HG02623 (cell line): Measurements from ENCODE around the gene REPIN1.

ENCODE experiments used
- ATAC-seq: cut with Tn5 transposase; IDR thresholded peaks from one replicate; pipeline ENCODE4 v1.9.1; 2021; ENCODE audit warnings: moderate library complexity; ENCODE audit not compliant: unreplicated experiment

Gene REPIN1

DNA sequence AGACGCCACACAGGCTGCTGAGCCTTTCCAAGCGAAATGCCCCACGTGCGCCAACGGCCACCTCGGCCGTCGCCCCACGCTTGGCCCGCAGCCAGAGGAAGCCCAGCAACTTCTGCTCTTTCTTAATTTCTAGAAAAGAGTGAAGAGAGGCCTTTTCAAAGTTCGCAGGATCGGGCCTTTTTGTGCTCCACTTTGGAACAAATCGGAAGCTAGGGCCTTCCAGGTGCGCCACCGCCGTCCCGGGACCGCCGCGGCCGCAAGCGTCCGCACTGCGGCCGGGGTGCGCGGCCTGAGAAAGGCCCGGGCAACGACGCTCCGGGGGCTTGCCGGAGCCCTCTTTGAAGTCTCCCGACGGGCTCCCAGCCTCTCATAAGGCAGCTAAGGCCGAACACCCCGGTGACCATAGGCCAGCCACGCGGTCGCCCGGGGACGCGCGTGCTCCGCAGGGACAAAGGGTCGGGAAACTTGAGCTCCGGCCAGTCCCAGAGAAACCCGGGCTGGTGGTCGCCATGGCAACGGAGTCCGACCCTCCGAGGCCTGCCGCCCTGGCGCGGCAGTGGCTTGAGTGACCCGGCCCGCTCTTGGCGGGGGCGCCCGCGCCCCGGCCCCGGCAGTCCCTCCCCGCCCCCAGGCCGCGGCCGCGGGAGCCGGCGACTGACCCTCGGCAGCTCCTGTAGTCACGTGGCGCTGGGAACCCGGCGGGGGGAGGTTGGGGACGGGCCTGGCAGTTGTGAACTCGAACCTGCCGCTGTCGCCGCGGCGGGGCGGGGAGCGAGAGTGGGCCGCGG, at the start of gene REPIN1:
Gene REPIN1 (plus strand): TSS at position 727 of the 788 bp plus-strand sequence. CDS start 890 bp downstream, outside the sequence.
- ATAC-seq, result peak; percentile 61

DNA sequence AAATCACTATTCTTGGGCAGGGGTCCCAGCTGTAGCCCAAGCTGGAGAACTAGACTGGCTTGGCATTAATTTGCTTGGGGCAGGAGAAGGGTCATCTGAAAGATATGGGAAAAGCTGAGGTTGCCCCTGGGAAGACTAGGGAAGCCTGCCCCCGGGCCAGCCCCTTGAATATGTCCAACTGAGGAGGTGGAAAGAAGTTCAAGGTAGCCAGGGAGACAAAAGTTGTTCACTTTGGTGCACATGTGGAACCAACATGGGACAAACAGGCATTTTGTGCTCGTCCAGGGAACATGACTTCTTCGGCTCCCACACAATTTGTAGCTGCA, 46.9 kb upstream of the REPIN1 start:
- no peak for ATAC-seq

DNA sequence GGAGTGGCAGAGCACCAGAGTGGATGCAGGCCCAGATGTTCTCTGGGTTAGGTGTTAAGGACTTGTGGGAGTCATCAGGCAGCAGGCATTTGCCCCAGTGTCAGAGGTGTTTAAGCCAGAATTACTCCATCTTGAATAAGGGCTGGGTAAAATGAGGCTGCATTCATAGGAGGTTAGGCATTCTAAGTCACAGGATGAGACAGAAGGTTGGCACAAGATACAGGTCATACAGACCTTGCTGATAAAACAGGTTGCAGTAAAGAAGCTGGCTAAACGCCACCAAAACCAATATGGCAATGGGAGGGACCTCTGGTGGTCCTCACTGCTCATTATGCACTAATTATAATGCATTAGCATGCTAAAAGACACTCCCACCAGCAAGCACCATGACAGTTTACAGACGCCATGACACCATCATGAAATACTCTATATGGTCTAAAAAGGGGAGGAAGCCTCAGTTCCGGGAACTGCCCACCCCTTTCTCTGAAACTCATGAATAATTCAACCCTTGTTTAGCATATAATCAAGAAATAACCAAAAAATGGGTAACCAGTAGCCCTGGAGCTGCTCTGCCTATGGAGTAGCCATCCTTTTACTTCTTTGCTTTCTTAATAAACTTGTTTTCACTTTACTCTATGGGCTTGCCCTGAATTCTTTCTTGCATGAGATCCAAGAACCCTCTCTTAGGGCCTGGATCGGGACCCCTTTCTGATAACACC, 46.3 kb upstream of the REPIN1 start:
- no peak for ATAC-seq

DNA sequence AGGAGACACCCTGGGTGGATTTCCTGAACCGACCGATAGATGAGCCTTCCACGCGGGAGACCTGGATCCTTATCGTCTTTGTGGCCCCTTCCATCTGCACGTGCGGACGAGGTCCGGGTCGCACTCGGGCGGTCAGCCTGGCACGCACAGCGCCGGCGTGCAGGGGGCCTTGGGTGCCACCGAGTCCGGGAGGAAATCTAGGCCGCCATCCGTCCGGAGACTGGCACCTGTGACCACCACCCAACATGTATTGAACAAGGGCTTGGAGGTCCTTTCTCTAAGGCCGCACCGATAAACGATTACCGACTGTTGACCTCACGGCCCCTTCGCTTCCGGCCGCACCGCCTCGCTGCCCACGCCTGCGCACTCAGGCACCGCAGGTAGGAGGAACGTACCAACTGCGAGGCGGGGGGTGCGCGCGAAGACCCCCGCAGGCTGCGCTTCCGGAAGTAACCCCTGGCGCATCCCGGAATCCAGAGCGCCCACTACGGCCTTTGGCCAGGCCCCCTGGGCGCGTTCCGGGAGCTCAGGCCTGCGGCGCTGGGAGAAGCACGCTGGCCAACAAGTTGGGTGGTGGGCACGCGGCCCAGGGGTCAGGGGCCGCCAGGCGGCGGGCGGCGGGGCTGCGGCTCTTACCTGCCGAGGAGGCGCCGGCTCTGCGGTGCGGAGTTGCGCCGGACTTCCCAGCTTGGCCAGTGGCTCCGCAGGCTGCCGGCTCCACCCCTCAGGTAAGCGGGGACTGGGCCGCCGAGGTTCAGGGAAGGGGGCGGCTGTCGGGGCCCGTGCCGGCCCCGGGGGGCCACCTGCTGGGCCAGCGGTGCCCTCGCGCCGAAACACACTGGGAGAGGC, 45.6 kb upstream of the REPIN1 start, which contains the start of the genes ACTR3C and LRRC61:
Gene ACTR3C (minus strand): TSS at position 713 of the 849 bp plus-strand sequence. CDS start 28,249 bp downstream, outside the sequence.
Gene LRRC61 (plus strand): TSS at position 523 of the 849 bp plus-strand sequence. CDS start 13,507 bp downstream, outside the sequence.
- peak; percentile 52 for ATAC-seq

DNA sequence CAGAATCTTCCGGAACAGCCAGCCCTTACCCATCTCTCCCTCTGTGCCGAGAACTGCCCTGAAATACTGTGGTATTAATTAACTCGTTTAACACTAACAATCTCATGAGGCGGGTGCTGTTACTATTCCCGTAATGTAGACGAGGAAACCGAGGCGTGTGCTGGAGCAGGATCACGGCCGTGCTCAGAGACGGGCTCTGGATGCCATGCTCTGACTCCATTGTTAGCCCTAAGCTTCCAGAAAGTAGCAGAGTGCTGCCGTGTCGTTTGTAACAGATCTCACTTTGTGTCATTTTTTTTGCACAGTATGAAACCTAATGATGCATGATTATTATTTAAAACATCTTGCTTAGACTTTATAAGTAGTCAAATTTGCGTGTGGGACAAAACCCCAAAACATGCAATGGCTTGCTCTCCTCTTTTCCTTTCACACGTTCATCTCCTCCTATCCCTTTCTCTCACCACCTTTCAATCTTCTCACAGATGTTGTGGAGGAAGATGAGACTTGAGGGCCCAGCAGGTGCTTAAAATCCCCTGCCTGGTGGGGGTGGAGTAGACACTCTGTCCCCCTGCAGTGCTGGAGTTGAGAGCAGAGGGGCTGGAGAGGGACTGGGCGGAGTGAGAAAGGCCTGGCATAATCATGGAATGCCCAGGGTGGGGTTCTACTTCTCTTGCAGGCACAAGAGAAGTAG, 44.8 kb upstream of the REPIN1 start:
- ATAC-seq, result no peak

DNA sequence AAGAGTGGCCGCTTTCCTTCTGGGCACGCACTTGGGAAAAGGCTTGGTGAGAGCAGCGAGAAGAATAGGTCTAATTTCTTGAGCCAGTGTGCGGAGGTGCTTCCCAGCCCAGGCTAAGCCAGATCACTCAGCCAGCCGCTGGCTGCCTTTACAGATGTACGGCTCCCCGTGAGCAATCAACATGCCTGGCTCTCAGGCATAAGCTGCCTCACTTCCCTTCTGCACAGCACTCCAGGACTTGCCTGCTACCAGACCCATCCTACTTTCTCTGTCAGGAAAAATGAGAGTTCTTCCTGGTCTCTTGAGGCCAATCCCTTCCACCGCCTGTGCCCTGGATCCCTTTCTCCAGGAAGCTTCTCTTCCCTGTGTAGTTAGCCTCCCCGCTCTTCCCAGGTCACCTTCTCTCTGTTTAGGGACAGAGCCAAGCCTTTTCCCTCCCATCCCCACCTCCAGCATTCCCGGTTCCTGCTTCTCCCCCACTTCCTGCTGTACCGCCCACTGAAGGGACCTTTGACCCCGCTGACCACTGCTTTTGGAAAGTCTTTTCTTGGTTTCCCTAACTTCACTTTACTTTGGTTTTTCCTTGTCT, 44.2 kb upstream of the REPIN1 start:
- no peak for ATAC-seq

DNA sequence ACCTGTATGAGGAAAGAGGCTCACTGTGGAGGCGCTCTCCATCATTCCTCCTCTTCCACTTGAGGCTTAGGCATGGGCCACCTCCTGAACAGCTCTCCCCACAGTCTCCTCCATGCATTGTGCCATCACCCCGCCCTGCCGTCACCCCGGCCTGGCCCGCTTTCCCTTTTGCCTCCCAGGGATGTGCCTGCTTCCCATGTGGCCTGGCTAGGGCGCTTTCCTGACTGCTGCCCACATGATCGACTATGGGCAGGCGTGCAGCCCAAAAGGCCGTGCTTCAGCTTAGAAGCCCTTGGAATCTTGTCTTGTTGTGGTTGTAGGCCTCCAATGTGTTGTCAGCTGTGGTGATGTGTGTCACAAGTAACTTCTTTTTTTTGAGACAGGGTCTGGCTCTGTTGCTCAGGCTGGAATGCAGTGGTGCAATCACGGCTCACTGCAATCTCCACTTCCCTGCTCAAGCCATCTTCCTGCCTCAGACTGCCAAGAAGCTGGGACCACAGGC, 43.5 kb upstream of the REPIN1 start:
- ATAC-seq, result no peak

DNA sequence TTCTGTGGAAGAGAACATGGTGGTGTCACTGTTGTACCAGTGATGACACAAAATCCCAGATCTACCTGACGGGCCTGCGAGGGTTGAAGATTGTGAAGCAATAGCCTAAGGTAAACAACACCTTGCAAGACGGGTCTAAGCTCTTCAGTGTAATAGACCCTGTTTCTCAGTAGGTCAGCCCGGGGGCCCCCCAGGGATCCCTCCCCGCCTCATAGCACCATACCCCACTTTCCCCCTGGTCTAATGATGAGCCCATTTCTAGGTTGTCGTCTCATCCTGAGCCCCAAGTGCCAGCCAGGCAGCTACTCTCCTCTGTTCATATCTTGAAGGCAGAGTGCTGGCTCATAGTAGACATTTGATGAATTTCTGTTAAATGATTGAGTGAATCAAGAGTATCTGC, 42.7 kb upstream of the REPIN1 start:
- no peak for ATAC-seq

DNA sequence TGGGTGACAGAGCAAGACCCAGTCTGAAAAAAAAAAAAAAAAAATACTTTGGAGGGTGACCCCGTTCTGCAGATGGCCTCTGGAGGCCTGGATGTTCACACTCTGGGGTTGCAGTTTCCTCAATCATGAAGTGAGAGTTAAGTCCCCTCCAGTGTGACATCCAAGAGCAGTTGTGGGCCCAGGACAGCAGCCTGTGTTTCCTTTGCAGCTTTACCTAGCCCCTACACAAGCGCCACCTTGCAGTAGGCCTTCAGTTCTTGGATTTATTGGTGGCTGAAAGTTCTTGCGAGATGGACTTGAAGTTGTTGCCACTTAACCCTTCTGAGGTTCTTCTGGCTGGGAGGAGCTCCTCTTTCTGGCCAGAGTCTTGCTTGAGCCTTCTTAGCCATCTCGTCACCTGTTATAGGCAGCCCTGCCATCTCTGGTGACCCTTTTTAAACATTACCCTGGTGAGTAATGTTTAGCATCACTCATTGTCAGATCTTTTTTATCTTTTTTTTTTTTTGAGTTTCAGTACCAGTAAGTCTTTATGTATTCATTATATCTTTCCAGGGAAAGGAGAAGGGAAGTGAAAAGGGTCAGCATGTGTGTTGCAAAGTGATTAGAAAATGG, 41.9 kb upstream of the REPIN1 start:
- ATAC-seq, result no peak

DNA sequence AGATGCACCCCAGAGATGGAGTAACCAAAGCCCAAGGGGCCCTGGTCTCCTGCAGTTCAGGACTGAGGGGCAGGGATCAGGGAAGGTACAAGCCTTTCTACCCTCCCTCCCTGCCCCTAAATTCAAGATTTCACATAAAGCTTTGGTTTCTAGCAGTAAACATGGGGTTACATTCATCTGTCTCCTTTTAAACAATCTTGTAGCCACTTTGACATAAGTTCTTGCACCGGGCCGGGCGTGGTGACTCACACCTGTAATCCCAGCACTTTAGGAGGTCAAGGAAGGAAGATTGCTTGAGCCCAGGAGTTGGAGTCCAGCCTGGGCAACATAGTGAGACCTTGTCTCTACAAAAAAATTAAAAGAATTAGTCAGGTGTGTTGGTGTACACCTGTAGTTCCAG, 41.3 kb upstream of the REPIN1 start:
- no peak for ATAC-seq

DNA sequence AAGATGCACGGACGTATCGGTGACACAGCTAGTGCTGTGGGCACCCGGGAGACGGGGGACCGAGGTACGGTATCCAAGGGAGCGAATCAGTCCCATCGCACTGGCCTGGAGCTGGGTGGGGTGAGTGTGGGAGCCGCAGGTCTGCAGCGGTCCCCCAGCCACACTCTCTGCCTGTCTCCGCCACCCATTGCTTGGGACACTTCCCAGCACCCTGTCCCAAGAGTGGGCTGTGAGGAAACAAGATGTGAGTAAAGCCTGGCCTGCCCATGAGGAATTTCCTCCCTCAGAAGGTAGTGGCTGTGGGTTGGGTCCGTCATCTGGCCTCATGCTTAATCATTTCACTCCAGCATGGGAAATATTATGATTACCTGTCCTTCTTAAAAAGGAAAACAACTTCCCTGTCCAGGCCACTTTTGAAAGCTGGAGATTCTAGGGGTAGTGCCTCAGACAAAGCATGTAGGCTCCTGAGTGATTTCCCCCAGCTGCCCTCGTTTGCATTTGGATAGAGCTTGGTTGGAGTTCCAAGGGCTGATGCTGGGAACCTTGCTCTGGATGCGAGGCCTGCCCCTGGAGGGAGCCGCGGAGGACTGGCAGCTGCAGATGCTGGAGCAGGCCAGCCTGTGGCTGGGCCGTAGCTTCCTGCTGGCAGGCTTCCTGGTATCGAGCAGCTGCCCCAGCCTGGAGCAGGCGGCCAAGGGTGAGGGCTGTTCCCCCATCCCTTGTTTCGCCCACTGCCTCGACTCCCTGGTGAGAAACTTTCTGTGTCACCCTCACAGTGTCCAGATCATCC, 39.1 kb upstream of the REPIN1 start:
- no peak for ATAC-seq

DNA sequence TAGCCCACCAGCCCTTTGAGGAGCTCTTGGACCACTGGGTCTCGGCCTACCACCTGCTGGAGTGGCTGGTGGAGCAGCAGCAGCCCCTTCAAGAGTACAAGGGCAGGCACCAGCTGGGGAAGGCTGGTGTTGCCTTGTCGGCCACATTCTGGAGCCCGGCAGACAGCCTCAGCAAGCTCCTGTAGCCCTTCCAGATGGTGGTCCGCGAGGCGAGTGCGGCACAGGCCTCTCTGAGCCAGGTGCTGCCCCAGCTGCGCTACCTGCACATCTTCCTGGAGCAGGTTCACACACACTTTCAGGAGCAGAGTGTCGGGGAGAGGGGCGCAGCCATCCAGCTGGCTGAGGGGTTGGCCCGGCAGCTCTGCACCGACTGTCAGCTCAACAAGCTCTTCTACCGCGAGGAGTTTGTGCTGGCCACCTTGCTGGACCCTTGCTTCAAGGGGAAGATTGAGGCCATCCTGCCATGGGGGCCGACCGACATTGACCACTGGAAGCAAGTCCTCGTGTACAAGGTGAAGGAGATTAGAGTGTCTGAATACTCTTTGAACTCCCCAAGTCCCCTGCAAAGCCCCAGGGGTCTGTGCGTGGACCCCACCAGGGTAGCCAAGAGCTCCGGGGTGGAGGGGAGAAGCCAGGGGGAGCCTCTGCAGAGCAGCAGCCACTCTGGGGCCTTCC, 38.3 kb upstream of the REPIN1 start:
- no peak for ATAC-seq

DNA sequence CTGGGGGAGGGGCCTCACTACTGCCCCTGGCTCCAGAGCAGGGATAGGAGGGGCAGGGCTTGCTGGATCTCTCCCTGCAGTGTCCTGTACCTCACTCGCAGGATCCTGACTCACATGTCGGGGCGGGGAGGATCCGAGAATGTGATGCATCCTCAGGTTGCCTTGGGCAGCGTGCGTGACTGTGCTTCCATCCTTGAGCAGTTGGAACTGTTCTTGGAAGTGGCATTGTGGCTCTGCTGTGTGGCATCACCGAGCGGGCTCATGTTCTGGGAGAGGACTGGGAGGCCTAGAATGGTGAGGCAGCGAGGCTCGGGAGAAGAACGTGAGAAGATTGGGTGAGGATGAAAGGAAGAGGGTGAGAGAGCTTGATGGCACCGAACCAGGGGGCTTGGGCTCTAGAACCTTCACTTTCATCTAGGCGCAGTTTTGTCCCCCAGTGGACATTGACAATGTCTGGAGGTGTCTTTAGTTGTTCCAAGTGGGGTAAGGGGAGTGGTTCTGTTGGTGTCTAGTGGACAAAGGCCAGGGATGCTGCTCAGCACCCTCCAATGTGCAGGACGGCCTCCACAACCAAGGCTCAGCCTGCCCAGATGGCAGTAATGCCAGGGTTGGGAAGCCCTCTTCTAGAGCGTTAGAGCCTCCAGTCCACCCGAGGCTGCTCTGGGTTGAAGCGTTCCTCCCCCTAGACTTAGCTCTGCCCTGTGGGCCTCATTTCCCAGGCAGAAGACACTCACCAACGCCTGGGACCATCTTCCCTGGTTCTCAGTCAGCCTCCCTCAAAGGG, 35.6 kb upstream of the REPIN1 start:
- no peak for ATAC-seq

DNA sequence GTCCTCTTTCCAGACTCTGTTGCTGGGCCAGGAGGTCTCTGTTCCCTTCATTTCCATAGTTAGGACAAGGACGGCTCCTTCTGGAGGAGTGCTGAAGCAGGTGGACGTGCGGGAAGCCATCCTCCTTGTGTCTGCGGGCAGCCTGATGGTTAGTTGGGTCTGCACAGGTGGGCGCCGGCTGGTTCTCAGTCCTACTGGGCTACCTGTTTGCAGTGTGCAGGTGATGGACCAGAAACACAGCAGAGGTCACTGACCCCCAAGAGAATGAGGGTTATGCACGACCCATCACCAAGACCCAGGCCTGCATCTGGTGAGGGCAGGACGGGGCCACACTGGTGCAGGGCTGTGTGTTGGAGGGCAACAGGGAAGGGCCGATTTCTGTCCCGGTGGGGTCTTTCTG, 35.0 kb upstream of the REPIN1 start:
- no peak for ATAC-seq

DNA sequence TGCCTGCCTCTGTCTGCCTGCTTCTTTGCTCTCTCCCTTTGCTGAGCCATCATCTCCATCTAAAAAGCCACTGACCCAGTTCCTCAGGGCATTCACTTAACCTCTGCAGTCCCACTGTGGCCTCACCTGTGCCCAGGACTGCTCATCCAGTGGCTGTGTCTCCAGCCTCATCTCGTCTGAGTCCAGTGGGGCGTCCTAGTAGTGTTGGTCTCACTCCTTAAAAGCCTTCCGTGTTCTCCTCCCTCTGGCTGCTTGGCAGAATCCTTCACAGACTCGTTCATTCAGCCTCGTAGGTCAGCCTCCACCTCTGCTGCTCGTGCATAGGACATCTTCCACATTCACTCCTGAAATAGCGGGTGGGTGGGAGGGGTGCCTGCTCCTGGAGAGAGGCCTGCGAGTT, 34.5 kb upstream of the REPIN1 start:
- ATAC-seq, result no peak

DNA sequence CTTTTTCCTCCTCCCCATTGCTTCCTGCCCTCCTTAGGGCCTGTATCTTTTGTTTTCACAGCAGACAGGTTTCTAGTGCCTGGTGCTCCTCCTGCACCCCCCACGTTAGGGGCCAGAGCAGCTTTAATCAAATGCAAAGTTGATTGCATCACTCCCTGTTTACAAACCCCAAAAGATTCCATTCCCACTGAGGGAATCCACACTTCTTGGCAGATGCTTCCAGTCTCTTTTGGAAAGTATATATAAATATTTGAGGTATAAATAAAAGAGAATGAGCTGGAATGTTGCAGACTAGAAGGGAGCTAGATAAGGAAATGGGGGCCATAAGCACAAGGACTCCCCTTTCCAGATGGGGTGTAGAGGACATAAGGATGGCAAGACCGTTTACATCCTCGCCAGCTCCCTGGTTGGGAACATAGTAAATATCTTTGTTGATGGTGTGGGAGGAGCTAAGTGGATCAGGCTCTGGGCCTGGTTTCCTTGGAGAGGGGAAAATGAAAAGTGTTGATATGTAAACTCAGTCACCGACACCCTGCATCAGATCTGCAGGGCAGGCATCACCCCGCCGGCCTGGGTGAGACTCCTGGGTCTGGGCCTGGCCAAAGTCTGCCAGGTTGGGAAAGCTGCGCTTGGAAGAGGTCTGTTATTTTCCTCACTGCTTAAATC, 33.4 kb upstream of the REPIN1 start:
- ATAC-seq, result no peak

DNA sequence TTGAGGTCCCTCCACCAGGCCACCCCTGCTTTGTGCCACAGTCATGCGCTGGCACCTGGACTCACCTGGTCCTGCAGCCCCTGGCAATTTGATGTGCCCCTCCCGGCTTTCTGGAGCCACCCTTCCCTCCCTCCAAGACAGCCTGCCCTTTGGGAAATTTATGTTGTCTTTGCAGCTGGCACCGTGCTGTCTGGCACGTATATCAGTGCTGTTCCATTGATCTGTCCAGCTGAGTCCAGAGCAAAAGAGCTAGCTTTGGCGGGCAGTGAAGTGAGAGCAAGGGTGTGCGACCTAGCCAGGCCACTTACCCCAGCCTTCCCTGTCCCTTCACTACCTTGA, 32.9 kb upstream of the REPIN1 start:
- no peak for ATAC-seq
